ENCODE results near the gene XPO4.
A peak's percentile ranks its signal among the peaks of the same experiment; 100 is the strongest.

XPO4 gene

GRCh38 chr13:20819715-20820114 lies 82.8 kb downstream of the XPO4 start:
- TF ChIP-seq RAD21 (IDR thresholded peaks at IDR 0.05; ENCODE audit: low read depth), result no peak
- TF ChIP-seq EP300 (IDR thresholded peaks at IDR 0.05; ENCODE audit: borderline replicate concordance), result no peak
- TF ChIP-seq YY1 (IDR thresholded peaks at IDR 0.05; ENCODE audit: low read depth), result no peak
- TF ChIP-seq CREB1 (IDR thresholded peaks at IDR 0.05; ENCODE audit: low read depth), result no peak
- TF ChIP-seq TAF1 (IDR thresholded peaks at IDR 0.05; ENCODE audit: low read depth), result no peak
- TF ChIP-seq CEBPB (IDR thresholded peaks at IDR 0.05), result no peak
- TF ChIP-seq USF1 (IDR thresholded peaks at IDR 0.05), result no peak
- no peak for TF ChIP-seq TCF12 (IDR thresholded peaks at IDR 0.05; ENCODE audit: low read depth)
- no peak for TF ChIP-seq REST (IDR thresholded peaks at IDR 0.05; ENCODE audit: low read depth)
- TF ChIP-seq FOXM1 (IDR thresholded peaks at IDR 0.05; ENCODE audit: borderline replicate concordance, low read depth), result no peak
- TF ChIP-seq EGR1 (IDR thresholded peaks at IDR 0.05), result no peak
- TF ChIP-seq TEAD4 (IDR thresholded peaks at IDR 0.05), result no peak

GRCh38 chr13:20815464-20815863 lies 87.1 kb downstream of the XPO4 start:
- TF ChIP-seq TAF1 (IDR thresholded peaks at IDR 0.05; ENCODE audit: low read depth), result no peak
- TF ChIP-seq CREB1 (IDR thresholded peaks at IDR 0.05; ENCODE audit: low read depth), result no peak
- no peak for TF ChIP-seq USF1 (IDR thresholded peaks at IDR 0.05)
- no peak for TF ChIP-seq CEBPB (IDR thresholded peaks at IDR 0.05)
- no peak for TF ChIP-seq ZBTB7A (IDR thresholded peaks at IDR 0.05; ENCODE audit: low read depth)
- no peak for TF ChIP-seq TCF12 (IDR thresholded peaks at IDR 0.05; ENCODE audit: low read depth)
- TF ChIP-seq NFIC (IDR thresholded peaks at IDR 0.05), result no peak
- TF ChIP-seq RAD21 (IDR thresholded peaks at IDR 0.05; ENCODE audit: low read depth), result no peak
- TF ChIP-seq EGR1 (IDR thresholded peaks at IDR 0.05), result no peak
- no peak for TF ChIP-seq EP300 (IDR thresholded peaks at IDR 0.05; ENCODE audit: borderline replicate concordance)
- no peak for TF ChIP-seq YY1 (IDR thresholded peaks at IDR 0.05; ENCODE audit: low read depth)

GRCh38 chr13:20814224-20814910 lies 88.2 kb downstream of the XPO4 start:
- TF ChIP-seq TCF12 (IDR thresholded peaks at IDR 0.05; ENCODE audit: low read depth) (peak; percentile 73; the same call in 1 of the 2 replicates), USF1 (IDR thresholded peaks at IDR 0.05) (peak; percentile 77), TEAD4 (IDR thresholded peaks at IDR 0.05) (peak; percentile 52; the same call in 1 of the 2 replicates), TAF1 (IDR thresholded peaks at IDR 0.05; ENCODE audit: low read depth) (no peak), EGR1 (IDR thresholded peaks at IDR 0.05) (no peak), FOXM1 (IDR thresholded peaks at IDR 0.05; ENCODE audit: borderline replicate concordance, low read depth) (no peak), EP300 (IDR thresholded peaks at IDR 0.05; ENCODE audit: borderline replicate concordance) (peak; percentile 65; the same call in 1 of the 2 replicates), NFIC (IDR thresholded peaks at IDR 0.05) (peak; percentile 90), REST (IDR thresholded peaks at IDR 0.05; ENCODE audit: low read depth) (no peak), MAX (IDR thresholded peaks at IDR 0.05) (peak; percentile 82), CREB1 (IDR thresholded peaks at IDR 0.05; ENCODE audit: low read depth) (no peak)

- TF ChIP-seq TAF1 (IDR thresholded peaks at IDR 0.05; ENCODE audit: low read depth) (no peak), CEBPB (IDR thresholded peaks at IDR 0.05) (no peak)
Observed at GRCh38 chr13:20812890-20813289, 89.7 kb downstream of the XPO4 start.

GRCh38 chr13:20810808-20811207 lies 91.7 kb downstream of the XPO4 start:
- TF ChIP-seq CEBPB (IDR thresholded peaks at IDR 0.05), result no peak
- no peak for TF ChIP-seq ZBTB7A (IDR thresholded peaks at IDR 0.05; ENCODE audit: low read depth)
- TF ChIP-seq TAF1 (IDR thresholded peaks at IDR 0.05; ENCODE audit: low read depth), result no peak
- TF ChIP-seq FOXM1 (IDR thresholded peaks at IDR 0.05; ENCODE audit: borderline replicate concordance, low read depth), result no peak
- TF ChIP-seq USF1 (IDR thresholded peaks at IDR 0.05), result no peak
- TF ChIP-seq EGR1 (IDR thresholded peaks at IDR 0.05), result no peak
- TF ChIP-seq CREB1 (IDR thresholded peaks at IDR 0.05; ENCODE audit: low read depth), result no peak
- no peak for TF ChIP-seq NFIC (IDR thresholded peaks at IDR 0.05)
- TF ChIP-seq EP300 (IDR thresholded peaks at IDR 0.05; ENCODE audit: borderline replicate concordance), result no peak
- no peak for TF ChIP-seq RAD21 (IDR thresholded peaks at IDR 0.05; ENCODE audit: low read depth)

Measured in Ishikawa (cell line).